ENCODE data around the gene TMEM50A.
"Not testable (repeated sequence)": the region's sequence is repeated elsewhere in the genome, so short reads cannot be mapped to it uniquely, and the experiment has no call there.

- TF ChIP-seq EZH2 (IDR thresholded peaks at IDR 0.05); POLR2AphosphoS5 (IDR thresholded peaks at IDR 0.05; ENCODE audit: borderline replicate concordance, low read depth, low read length): not testable (repeated sequence)
These were observed 1.2 kb upstream of the TMEM50A start for GRCh38 chr1:25336922-25337354.
